Measurements from ENCODE around the gene CALY. TPM values are rescaled to one million over a fixed set of nuclear protein-coding genes. Genes with fewer than 3 reads are reported as not detected.

The CALY gene
- total RNA-seq, 2 donors from 2014 or later: not detected

- intact Hi-C loops (cut with DNase I): no loop called here
Observed at GRCh38 chr10:133299738-133300137, 37.0 kb downstream of the CALY start.

GRCh38 chr10:133299224-133299623 lies 37.5 kb downstream of the CALY start:
- no peak for DNase-seq (ENCODE audit: low spot score)
- intact Hi-C loops (cut with DNase I): no loop called here

More at GRCh38 chr10:133299738-133300137, 37.0 kb downstream of the CALY start:
- no peak for DNase-seq (ENCODE audit: low spot score)

- intact Hi-C loops (cut with DNase I): no loop called here
- DNase-seq (ENCODE audit: low spot score): no peak
Observed at GRCh38 chr10:133298466-133298865, 38.2 kb downstream of the CALY start.

GRCh38 chr10:133297504-133297903 lies 39.2 kb downstream of the CALY start:
- intact Hi-C loops (cut with DNase I): no loop called here
- DNase-seq (ENCODE audit: low spot score): no peak

GRCh38 chr10:133295426-133296320 lies 41.0 kb downstream of the CALY start:
- intact Hi-C loops (cut with DNase I): no loop called here

GRCh38 chr10:133294189-133294588 lies 42.5 kb downstream of the CALY start:
- no peak for DNase-seq (ENCODE audit: low spot score)

More at GRCh38 chr10:133295426-133296320, 41.0 kb downstream of the CALY start:
- no peak for DNase-seq (ENCODE audit: low spot score)

GRCh38 chr10:133293810-133294119 lies 42.9 kb downstream of the CALY start:
- intact Hi-C loops (cut with DNase I): no loop called here
- no peak for DNase-seq (ENCODE audit: low spot score)

More at GRCh38 chr10:133294189-133294588, 42.5 kb downstream of the CALY start:
- intact Hi-C loops (cut with DNase I): no loop called here

- DNase-seq (ENCODE audit: low spot score): no peak
- intact Hi-C loops (cut with DNase I): no loop called here
Observed at GRCh38 chr10:133292919-133293809, 43.5 kb downstream of the CALY start.

GRCh38 chr10:133289761-133290160 lies 46.9 kb downstream of the CALY start:
- no peak for DNase-seq (ENCODE audit: low spot score)
- intact Hi-C loops (cut with DNase I): loop anchor here in 1 of 2 donors (1.0 kb wide), 1 partner anchor 31 kb away; no protein-coding TSS in a partner anchor

GRCh38 chr10:133287832-133288500 lies 48.7 kb downstream of the CALY start:
- no peak for DNase-seq (ENCODE audit: low spot score)
- intact Hi-C loops (cut with DNase I): no loop called here

GRCh38 chr10:133286366-133286765 lies 50.3 kb downstream of the CALY start:
- no peak for DNase-seq (ENCODE audit: low spot score)
- intact Hi-C loops (cut with DNase I): no loop called here

- DNase-seq (ENCODE audit: low spot score): no peak
- intact Hi-C loops (cut with DNase I): no loop called here
Observed at GRCh38 chr10:133285217-133285616, 51.5 kb downstream of the CALY start.

GRCh38 chr10:133283931-133284330 lies 52.8 kb downstream of the CALY start:
- intact Hi-C loops (cut with DNase I): no loop called here
- DNase-seq (ENCODE audit: low spot score): no peak

GRCh38 chr10:133282846-133283390 lies 53.8 kb downstream of the CALY start:
- intact Hi-C loops (cut with DNase I): no loop called here
- DNase-seq (ENCODE audit: low spot score): no peak

- no peak for DNase-seq (ENCODE audit: low spot score)
- intact Hi-C loops (cut with DNase I): no loop called here
Observed at GRCh38 chr10:133281628-133282372, 54.9 kb downstream of the CALY start.

GRCh38 chr10:133281084-133281483 lies 55.6 kb downstream of the CALY start:
- intact Hi-C loops (cut with DNase I): no loop called here
- DNase-seq (ENCODE audit: low spot score): no peak

- intact Hi-C loops (cut with DNase I): no loop called here
- no peak for DNase-seq (ENCODE audit: low spot score)
Observed at GRCh38 chr10:133280391-133281059, 56.2 kb downstream of the CALY start.
